ENCODE results near the gene SPOCK2. TPM values are rescaled to one million over a fixed set of nuclear protein-coding genes. Genes with fewer than 3 reads are reported as not detected.

SPOCK2 gene
- total and polyA plus RNA-seq, 2 of the 13 experiments (the other 11 are each of a cell fraction or from before 2014, with no cell fraction given): 8.6 to 30.6 TPM

DNA sequence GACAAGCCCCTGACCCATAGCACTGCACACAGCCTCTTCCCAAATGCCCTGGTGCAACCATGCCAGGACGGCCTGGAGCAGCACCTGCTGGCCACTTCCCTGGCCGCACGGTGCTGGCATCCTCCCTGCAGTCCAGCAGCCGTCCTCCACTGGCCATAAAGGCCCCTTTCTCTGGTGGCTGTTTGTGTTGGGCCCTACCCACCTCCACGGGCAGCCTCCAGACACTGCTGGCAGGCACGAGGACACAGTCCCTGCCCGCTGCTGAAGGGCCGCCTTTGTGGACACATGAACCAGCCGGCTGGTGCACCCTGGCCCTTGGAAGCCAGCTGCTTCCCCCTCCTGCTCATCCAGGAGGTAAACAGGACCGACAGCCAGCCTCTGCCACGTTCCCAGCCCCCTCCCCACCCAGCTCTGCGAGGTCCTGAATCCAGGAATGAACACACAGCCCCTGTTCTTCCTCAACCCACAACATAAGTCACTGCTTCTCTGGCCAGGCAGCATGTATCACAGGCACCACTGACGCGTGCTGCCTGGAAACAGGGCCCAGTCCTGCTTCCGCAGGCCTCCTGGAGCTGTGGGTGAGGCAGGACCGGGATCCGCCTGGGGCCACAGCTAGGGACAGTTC lies 43.8 kb downstream of the SPOCK2 start (continued):
- TF ChIP-seq, protein P1, sequence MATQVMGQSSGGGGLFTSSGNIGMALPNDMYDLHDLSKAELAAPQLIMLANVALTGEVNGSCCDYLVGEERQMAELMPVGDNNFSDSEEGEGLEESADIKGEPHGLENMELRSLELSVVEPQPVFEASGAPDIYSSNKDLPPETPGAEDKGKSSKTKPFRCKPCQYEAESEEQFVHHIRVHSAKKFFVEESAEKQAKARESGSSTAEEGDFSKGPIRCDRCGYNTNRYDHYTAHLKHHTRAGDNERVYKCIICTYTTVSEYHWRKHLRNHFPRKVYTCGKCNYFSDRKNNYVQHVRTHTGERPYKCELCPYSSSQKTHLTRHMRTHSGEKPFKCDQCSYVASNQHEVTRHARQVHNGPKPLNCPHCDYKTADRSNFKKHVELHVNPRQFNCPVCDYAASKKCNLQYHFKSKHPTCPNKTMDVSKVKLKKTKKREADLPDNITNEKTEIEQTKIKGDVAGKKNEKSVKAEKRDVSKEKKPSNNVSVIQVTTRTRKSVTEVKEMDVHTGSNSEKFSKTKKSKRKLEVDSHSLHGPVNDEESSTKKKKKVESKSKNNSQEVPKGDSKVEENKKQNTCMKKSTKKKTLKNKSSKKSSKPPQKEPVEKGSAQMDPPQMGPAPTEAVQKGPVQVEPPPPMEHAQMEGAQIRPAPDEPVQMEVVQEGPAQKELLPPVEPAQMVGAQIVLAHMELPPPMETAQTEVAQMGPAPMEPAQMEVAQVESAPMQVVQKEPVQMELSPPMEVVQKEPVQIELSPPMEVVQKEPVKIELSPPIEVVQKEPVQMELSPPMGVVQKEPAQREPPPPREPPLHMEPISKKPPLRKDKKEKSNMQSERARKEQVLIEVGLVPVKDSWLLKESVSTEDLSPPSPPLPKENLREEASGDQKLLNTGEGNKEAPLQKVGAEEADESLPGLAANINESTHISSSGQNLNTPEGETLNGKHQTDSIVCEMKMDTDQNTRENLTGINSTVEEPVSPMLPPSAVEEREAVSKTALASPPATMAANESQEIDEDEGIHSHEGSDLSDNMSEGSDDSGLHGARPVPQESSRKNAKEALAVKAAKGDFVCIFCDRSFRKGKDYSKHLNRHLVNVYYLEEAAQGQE (IDR thresholded peaks at IDR 0.05; ENCODE audit: borderline replicate concordance in 1 of 2, low read depth in 1 of 2, low read length in 2 of 2): no peak
- TF ChIP-seq PBX2 (CRISPR knock-in tag; IDR thresholded peaks at IDR 0.05): no peak
- TF ChIP-seq RCOR2 (CRISPR knock-in tag; IDR thresholded peaks at IDR 0.05): no peak; the same call in 1 of the 2 replicates
- no peak for TF ChIP-seq KLF12 (CRISPR knock-in tag; IDR thresholded peaks at IDR 0.05; ENCODE audit: borderline replicate concordance)
- TF ChIP-seq HNRNPK (IDR thresholded peaks at IDR 0.05; ENCODE audit: low read depth, low read length, poor library complexity, severe bottlenecking): no peak
- no peak for TF ChIP-seq PCBP2 (optimal IDR thresholded peaks at IDR 0.05; ENCODE audit: low read depth, low read length, poor library complexity, severe bottlenecking)
- TF ChIP-seq NCOR1 (IDR thresholded peaks at IDR 0.05; ENCODE audit: borderline replicate concordance, low read length): no peak
- 0 out of 2 replicates have a peak, but pooled peaks have one; percentile 19 for TF ChIP-seq KDM1A (CRISPR knock-in tag; IDR thresholded peaks at IDR 0.05)
- TF ChIP-seq, protein P2, sequence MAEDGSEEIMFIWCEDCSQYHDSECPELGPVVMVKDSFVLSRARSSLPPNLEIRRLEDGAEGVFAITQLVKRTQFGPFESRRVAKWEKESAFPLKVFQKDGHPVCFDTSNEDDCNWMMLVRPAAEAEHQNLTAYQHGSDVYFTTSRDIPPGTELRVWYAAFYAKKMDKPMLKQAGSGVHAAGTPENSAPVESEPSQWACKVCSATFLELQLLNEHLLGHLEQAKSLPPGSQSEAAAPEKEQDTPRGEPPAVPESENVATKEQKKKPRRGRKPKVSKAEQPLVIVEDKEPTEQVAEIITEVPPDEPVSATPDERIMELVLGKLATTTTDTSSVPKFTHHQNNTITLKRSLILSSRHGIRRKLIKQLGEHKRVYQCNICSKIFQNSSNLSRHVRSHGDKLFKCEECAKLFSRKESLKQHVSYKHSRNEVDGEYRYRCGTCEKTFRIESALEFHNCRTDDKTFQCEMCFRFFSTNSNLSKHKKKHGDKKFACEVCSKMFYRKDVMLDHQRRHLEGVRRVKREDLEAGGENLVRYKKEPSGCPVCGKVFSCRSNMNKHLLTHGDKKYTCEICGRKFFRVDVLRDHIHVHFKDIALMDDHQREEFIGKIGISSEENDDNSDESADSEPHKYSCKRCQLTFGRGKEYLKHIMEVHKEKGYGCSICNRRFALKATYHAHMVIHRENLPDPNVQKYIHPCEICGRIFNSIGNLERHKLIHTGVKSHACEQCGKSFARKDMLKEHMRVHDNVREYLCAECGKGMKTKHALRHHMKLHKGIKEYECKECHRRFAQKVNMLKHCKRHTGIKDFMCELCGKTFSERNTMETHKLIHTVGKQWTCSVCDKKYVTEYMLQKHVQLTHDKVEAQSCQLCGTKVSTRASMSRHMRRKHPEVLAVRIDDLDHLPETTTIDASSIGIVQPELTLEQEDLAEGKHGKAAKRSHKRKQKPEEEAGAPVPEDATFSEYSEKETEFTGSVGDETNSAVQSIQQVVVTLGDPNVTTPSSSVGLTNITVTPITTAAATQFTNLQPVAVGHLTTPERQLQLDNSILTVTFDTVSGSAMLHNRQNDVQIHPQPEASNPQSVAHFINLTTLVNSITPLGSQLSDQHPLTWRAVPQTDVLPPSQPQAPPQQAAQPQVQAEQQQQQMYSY (CRISPR knock-in tag; IDR thresholded peaks at IDR 0.05): no peak
- TF ChIP-seq TP53 (CRISPR knock-in tag; conservative IDR thresholded peaks at IDR 0.05): no peak; the same call in 1 of the 2 replicates
- peak; percentile 60; the same call in 1 of the 2 replicates for TF ChIP-seq ZNF350 (CRISPR knock-in tag; IDR thresholded peaks at IDR 0.05; ENCODE audit: borderline replicate concordance, low read depth)
- TF ChIP-seq POLR2AphosphoS5 (IDR thresholded peaks at IDR 0.05; ENCODE audit: low read depth, low read length): no peak
- peak; percentile 54 for TF ChIP-seq ZNF574 (CRISPR knock-in tag; IDR thresholded peaks at IDR 0.05)
- TF ChIP-seq ZNF564 (CRISPR knock-in tag; IDR thresholded peaks at IDR 0.05): no peak; the same call in 1 of the 2 replicates
- TF ChIP-seq ZSCAN22 (CRISPR knock-in tag; IDR thresholded peaks at IDR 0.05): no peak
- peak; percentile 63 for TF ChIP-seq GABPB1 (CRISPR knock-in tag; IDR thresholded peaks at IDR 0.05)
- no peak for TF ChIP-seq NBN (conservative IDR thresholded peaks at IDR 0.05)
- TF ChIP-seq BCL6 (CRISPR knock-in tag; IDR thresholded peaks at IDR 0.05): 0 out of 2 replicates have a peak, but pooled peaks have one; percentile 15

All from HepG2 (cell line).